Fibroblast of mammary gland (primary cell): ENCODE data around the gene KIF26A.

Experiments used
- DNase-seq: peaks from one replicate; pipeline ENCODE4 v3.0.0-alpha.2; 2010; ENCODE audit warnings: low read depth
- H3K4me3 ChIP-seq: 2 replicates; pipeline ENCODE4 v1.5.1; 2011; ENCODE audit warnings: low read depth, mild to moderate bottlenecking, low read length, moderate library complexity; ENCODE audit not compliant: control insufficient read depth
- TF ChIP-seq, protein P1 (sequence below): conservative IDR thresholded peaks from 2 replicates; pipeline ENCODE4 v1.5.1; 2011; ENCODE audit warnings: low read depth, low read length, inconsistent platforms; ENCODE audit not compliant: control insufficient read depth, insufficient read depth

Gene KIF26A

DNA sequence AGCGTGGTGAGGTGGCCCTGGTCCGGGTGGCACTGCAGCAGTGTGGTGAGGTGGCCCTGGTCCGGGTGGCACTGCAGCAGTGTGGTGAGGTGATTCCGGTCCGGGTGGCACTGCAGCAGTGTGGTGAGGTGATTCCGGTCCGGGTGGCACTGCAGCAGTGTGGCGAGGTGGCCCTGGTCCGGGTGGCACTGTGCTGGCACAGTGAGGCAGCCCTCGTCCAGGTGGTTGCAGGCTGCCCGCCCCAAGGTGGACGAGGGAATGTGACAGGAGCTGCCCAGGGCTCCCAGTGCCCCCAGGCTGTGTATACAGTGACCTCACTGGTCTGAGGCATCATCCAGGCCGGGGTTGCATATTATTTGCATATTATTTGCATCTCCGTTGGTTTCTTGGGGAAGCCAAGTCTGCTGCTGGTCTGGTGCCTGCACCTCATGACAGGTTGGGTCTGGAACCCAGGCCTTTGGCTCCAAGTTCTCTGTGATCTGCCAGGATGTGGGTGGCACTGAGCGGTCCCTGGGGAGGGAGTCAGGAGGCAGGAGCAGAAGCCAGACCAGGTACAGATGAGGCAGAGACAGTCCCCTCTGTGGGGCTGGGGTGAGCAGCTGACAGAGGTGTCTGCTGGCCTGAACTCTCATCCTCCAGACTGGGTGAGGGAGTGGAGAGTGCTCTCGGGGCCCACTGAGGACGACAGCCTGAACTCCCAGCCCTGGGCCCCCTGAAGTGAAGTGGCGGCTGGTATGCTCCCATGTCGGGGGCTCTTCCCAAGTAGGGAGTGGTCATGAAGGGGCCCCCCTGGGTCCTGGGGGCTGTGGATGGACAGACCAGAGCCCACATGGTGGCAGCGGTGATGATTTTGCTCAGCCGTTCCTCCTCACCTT, 79.3 kb downstream of the KIF26A start:
- H3K4me3 ChIP-seq, result no peak overlapping the region
- TF ChIP-seq, protein P1, sequence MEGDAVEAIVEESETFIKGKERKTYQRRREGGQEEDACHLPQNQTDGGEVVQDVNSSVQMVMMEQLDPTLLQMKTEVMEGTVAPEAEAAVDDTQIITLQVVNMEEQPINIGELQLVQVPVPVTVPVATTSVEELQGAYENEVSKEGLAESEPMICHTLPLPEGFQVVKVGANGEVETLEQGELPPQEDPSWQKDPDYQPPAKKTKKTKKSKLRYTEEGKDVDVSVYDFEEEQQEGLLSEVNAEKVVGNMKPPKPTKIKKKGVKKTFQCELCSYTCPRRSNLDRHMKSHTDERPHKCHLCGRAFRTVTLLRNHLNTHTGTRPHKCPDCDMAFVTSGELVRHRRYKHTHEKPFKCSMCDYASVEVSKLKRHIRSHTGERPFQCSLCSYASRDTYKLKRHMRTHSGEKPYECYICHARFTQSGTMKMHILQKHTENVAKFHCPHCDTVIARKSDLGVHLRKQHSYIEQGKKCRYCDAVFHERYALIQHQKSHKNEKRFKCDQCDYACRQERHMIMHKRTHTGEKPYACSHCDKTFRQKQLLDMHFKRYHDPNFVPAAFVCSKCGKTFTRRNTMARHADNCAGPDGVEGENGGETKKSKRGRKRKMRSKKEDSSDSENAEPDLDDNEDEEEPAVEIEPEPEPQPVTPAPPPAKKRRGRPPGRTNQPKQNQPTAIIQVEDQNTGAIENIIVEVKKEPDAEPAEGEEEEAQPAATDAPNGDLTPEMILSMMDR, result no peak
- no peak for DNase-seq

DNA sequence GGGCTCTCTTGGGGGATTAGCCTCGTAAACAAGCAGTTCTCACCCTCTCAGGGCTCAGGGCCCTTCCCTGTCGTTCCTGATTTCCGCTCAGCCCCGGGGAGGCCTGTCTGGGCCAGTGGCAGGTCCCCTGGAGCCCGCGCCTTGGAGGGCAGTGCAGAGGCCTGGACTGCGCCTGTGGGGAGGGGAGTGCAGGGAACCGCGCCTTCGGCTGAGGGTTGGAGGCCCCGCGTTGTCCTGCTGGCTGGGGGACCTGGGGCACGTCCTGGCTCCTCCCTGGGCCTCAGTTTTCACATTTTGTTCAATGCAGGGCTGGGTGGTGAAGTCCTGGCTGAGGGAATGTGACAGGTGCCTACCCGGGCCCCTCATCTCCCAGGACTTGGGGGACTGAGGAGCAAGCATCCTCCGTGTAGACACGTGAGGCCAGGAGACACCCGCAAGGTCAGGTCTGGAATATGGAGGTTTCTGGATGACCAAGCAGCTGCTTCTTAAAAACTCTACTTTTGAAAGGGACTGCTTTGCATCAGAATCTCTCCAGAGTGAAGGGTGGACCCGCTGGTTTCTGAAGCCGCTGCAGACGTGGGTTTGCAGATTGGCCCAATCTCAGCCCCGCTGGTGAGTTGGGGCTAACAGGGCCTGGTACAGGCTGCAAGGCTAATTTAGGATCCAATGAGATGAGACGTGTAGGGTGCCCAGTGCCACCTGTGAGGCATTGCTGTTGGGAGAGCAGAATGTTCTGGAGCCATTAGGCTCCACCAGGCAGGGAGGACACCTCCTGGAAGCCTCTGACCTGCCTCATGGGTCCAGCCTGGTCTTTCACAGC, 80.2 kb downstream of the KIF26A start:
- TF ChIP-seq, protein P1, result no peak
- H3K4me3 ChIP-seq, result no peak overlapping the region
- DNase-seq, result no peak

DNA sequence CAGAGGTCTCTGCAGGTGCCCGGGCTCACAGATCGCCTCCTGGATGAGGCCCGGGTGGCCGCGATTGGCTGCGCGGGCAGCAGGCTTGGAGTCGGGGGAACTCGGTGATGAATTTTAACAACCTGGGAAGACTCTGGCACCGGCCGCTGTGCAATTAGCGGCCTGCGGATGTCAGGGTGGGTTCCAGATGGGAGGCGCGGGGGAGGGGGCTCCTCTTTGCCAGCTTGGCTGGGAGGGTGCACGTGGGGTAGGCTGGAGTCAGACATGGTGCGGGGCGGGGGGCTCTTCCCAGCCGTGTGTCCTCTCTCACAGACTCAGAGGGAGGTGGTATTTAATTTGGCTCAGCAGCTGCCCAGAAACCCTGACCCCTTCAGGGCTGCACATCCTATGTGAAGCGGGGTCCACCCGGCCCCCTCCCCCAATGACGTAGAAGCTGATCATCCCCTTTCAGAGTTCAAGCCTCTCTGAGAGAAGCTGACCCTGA, 81.4 kb downstream of the KIF26A start:
- no peak overlapping the region for H3K4me3 ChIP-seq
- DNase-seq, result no peak
- TF ChIP-seq, protein P1, result no peak

DNA sequence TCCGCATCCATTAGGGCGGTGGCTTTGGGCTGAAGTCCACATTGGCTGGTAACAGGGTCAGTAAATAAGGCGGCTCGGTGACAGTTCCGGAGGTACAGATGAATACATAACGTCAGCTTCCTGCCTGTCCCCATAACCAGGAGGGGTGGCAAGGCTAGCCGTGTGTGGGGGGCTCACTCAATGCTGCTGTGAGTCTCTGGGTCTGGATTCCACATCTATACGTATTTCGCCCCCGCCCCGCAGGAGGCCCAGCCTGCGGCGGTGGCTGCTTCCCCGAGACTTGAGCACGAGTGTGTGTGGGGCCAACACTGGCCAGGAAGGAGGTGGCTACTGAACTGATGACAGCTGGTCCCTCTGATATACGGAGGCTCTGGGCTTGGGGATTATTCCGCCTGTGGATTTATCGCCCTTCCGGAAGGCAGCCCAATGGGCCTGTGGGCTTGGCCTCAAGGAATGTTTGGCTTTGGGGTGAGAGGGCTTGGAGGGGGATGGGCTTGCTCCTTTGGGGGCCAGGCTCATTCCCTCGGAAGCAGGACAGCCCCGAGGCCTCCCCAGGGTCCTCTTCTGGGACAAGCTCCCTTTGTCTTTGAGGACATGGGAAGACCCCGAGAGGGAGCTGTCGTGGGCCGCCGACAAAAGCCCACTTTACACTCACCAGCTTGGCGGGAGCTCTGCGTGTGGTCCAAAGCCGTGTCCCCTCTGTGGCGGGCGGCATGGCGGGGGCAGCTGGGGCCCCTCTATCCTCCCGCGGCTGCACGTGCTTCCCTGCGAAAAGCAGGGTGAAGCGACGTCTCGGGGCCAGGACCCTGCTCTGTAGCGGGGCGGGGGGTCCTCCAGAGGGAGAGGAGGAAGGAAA, 82.1 kb downstream of the KIF26A start:
- H3K4me3 ChIP-seq, result no peak overlapping the region
- DNase-seq, result no peak
- TF ChIP-seq, protein P1, result no peak

DNA sequence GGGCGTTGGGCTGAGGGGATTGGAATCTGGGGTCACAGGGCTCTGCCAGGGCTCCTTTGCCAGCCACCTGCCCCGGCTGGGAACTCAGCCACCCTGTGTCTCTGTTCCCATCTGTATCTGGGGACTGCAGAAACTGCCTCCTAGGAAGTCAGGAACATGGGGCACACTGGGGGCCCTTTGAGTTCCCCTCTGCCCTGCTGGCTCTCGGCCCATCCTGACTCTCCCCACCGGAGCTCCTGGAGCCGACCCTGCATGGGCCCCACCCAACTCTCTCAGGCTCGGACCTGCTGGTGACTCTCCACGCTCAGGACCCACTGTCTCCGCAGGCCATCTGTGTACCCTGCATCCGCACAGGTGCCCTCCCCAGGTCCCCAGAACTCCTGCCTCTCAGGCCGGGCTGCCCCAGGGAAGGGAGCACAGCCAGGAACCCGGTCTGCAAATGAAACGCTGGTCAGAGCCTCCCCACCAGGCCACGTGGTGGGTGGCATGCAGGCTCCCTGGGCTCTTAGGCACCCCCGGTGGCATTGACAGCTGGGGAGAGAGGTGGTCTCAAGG, 82.8 kb downstream of the KIF26A start:
- no peak for DNase-seq
- TF ChIP-seq, protein P1, result no peak
- no peak overlapping the region for H3K4me3 ChIP-seq
